HG03354 (cell line): Measurements from ENCODE around the gene ACSF3.
"Not testable (repeated sequence)": the region's sequence is repeated elsewhere in the genome, so short reads cannot be mapped to it uniquely, and the experiment has no call there.

ENCODE experiments used
- ATAC-seq: cut with Tn5 transposase; IDR thresholded peaks from one replicate; pipeline ENCODE4 v1.9.1; 2021; ENCODE audit warnings: mild to moderate bottlenecking; ENCODE audit not compliant: unreplicated experiment, poor library complexity, severe bottlenecking

The ACSF3 gene

DNA sequence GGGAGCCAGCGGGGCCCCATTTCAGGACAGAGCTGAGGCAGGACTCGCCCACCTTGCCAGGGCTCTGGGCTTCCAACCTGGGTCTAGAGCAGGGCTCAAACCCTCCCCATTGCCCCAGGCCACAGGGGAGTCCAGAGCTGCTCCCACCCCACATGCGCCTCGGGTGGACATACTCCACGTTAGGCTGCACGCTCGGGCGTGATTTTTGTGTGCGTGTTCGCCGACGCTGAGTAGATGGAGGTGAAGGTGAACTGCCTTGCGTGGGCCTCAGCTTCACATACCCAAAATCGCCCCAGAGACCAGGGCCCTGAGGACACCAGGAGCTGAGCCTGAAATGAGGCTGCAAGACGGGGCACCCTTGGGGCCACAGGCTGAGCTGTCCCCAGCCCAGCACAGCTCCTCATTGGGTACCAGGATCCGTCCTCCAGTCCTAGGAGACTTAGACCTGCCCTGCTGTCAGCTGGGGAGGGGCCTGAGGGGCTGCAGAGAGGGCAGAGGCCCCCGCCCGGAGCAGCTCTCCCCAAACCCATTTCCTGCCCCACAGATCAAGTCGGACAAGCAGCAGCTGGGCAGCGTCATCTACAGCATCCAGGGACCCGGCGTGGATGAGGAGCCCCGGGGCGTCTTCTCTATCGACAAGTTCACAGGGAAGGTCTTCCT is 86.1 kb downstream of the ACSF3 start:
- no peak for ATAC-seq

DNA sequence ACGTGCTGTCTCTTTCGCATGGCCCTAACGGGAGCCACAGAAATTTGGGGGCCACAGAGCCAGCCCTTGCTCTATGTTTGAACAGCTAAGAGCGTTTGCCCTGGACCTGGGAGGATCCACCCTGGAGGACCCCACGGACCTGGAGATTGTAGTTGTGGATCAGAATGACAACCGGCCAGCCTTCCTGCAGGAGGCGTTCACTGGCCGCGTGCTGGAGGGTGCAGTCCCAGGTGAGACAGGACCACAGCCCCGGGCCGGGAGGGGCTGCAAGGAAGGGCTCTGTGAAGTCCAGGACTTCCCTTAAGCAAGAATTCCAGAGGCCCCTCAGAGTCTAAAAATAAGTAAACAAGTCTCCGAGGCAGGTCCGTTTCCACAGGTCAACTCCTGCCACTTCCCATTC is 89.8 kb downstream of the ACSF3 start:
- no peak for ATAC-seq

DNA sequence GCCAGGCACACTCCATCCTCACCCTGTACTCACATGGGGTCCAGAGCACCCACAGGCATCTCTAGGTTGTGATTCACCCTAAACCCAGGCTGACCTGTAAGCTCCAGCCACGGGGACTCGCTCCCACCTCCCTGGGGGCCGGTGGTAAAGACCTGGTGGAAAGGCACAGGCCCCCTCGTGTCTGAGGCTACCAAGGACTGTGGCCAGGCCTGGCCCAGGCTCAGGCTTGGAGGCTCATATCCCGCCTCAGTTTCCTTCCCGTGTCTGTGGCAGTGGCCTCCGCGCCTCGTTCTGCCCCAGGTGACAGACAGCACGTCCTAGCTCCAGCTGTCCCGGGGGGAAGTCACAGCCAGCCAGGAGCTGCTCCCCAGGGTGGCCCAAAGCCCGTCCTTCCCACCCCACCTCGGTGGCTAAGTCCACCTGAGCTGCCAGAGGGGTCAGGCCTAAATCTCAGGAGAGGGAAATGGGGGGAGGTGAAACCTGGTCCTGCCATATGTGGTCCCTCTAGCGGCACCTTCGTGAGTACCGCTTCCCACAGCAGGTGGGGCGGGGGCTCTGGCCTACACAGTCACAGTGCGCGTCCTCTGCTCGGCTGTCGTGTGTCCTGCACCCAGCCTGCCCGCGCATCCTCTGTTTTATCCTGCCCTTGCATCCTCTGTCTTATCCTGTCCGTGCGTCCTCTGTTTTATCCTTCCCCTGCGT is 90.5 kb downstream of the ACSF3 start:
- no peak for ATAC-seq

DNA sequence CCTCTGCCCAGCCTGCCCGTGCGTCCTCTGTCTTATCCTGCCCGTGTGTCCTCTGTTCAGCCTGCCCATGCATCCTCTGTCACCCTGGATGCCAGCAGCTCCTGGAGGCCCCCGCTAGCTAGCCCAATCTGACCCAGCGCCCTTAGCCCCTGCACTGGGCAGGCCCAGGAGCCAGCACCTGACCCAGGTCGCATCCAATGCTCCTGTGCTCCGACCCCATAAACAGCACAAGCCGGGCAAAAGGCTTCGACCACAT is 91.0 kb downstream of the ACSF3 start:
- no peak for ATAC-seq

DNA sequence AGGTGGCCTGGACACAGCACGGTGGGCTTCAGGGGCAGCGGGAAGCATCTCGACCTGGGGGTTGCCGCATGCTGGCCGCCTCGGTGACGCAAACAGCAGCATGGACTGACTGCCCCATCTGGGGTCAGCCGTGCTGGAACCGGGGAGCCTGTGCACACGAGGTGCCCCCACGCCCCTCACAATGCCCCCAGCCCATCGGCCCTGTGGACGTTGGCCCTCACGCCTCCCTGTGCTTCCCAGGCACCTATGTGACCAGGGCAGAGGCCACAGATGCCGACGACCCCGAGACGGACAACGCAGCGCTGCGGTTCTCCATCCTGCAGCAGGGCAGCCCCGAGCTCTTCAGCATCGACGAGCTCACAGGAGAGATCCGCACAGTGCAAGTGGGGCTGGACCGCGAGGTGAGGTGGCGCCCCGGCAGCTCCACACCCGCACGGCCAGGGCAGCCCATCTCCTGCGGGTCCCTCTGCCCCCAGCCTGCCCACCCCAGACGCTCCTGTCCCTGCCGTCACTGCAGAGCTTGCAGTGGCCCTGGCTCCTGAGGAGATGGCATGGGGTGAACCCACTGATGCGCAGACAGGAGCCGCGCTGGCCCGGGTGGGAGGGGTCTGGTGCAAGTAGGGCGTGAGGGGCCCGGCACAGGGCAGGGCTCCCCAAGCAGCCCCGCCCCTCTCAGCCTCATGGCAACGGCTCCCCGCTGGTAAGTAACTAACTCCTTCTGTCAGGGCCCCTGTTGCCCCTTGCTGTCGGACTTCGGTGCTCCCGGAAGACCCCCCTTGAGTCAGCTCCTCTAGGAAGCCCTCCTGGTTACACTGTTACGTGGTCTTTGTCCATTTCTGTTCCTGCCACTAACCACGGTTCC is 91.5 kb downstream of the ACSF3 start:
- no peak for ATAC-seq

DNA sequence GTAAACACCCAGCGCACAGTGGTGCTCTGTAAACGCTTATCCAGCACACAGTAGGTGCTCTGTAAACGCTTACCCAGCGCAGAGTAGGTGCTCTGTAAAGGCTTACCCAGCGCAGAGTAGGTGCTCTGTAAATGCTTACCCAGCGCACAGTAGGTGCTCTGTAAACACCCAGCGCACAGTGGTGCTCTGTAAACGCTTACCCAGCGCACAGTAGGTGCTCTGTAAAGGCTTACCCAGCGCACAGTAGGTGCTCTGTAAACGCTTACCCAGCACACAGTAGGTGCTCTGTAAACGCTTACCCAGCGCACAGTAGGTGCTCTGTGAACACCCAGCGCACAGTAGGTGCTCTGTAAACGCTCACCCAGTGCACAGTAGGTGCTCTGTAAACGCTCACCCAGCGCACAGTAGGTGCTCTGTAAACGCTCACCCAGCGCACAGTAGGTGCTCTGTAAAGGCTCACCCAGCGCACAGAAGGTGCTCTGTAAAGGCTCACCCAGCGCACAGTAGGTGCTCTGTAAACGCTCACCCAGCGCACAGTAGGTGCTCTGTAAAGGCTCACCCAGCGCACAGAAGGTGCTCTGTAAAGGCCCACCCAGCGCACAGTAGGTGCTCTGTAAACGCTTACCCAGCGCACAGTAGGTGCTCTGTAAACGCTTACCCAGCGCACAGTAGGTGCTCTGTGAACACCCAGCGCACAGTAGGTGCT is 92.4 kb downstream of the ACSF3 start:
- ATAC-seq: not testable (repeated sequence)

DNA sequence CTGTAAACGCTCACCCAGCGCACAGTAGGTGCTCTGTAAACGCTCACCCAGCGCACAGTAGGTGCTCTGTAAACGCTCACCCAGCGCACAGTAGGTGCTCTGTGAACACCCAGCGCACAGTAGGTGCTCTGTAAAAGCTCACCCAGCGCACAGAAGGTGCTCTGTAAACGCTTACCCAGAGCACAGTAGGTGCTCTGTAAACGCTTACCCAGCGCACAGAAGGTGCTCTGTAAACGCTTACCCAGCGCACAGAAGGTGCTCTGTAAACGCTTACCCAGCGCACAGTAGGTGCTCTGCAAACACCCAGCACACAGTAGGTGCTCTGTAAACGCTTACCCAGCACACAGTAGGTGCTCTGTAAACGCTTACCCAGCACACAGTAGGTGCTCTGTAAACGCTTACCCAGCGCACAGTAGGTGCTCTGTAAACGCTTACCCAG is 93.0 kb downstream of the ACSF3 start:
- not testable (repeated sequence) for ATAC-seq

DNA sequence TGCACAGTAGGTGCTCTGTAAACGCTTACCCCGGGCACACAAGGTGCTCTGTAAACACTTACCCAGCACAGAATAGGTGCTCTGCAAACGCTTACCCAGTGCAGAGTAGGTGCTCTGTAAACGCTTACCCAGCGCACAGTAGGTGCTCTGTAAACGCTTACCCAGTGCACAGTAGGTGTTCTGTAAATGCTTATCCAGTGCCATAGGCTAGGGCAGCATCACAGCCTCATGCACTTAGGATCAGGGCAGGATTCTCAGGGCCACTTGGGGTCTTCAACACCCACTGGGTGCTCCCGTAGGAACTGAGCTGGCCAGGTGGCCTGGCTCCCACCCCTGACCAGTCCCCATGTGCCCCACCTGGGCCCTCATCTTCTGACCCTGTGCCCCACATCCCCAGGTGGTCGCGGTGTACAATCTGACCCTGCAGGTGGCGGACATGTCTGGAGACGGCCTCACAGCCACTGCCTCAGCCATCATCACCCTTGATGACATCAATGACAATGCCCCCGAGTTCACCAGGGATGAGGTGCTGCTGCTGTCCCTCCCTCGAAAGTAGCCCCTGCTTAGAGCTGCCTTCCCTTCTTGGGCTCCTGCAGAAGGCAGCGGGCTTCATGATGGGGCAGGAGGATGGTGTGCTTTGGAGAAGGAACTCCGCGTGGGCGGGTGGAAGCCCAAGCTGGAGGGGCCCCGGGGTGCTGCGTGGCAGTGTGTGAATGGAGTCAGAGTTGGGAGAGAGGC is 93.5 kb downstream of the ACSF3 start:
- ATAC-seq: no peak

DNA sequence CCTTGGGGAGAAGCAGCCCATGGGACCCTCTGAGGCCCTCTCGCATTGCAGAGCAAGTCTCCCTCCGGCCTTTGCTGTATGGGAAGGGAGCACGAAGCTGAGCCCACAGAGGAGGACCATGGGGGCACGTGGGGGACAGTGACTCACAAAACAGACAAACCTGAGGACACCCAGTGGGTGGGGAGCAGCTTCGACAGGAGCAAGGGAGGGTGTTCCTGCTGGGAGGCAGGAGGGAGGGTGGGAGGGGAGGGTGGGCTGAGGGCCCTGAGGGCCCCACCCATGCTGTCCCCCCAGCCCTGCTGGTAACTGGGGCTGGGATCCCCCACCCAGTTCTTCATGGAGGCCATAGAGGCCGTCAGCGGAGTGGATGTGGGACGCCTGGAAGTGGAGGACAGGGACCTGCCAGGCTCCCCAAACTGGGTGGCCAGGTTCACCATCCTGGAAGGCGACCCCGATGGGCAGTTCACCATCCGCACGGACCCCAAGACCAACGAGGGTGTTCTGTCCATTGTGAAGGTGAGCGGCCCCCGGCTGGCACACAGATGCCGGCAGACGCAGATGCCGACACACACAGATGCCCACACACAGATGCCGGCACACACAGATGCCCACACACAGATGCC is 94.2 kb downstream of the ACSF3 start:
- ATAC-seq: no peak

DNA sequence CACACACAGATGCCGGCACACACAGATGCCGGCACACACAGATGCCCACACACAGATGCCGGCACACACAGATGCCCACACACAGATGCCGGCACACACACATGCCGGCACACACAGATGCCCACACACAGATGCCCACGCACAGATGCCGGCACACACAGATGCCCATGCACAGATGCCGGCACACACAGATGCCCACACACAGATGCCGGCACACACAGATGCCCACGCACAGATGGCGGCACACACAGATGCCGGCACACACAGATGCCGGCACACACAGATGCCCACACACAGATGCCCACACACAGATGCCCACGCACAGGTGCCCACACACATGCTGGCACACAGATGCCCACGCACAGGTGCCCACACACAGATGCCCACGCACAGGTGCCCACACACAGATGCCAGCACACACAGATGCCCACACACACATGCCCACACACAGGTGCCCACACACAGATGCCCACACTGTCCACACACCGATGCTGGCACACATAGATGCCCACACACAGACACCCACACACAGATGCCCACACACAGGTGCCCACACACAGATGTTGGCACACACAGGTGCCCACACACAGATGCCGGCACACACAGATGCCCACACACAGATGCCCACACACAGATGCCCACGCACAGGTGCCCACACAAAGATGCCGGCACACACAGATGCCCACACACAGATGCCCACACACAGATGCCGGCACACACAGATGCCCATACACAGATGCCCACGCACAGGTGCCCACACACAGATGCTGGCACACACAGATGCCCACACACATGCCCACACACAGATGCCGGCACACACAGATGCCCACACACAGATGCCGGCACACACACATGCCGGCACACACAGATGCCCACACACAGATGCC is 95.1 kb downstream of the ACSF3 start:
- not testable (repeated sequence) for ATAC-seq

DNA sequence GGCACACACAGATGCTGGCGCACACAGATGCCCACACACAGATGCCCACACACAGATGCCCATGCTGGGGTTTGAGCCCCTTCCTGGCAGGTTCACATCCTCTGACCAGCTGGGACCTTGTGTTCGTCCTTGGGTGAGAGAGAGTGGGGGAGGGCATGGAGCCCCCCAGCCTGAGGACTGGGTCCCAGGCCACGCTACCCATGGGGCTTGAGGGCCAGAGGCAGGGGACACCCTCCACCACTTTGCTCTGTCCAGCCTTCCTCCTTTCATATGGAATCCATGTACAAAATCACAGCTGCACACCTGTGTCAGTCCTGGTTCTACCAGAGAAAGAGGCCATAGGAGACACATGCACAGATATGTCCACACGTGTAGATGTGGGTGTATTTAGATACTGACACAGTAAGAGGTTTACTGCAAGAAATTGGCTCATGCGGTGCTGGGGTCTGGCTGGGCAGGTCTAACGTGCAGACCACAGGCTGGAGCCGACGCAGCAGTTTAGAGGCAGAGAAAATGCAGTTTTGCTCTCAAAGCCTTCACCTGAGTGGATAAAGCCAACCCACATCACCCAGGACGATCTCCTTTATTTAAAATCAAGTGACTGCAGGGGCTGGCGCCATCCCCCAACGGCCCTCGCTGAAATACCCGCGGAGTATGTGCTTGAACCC is 95.8 kb downstream of the ACSF3 start:
- ATAC-seq: no peak

DNA sequence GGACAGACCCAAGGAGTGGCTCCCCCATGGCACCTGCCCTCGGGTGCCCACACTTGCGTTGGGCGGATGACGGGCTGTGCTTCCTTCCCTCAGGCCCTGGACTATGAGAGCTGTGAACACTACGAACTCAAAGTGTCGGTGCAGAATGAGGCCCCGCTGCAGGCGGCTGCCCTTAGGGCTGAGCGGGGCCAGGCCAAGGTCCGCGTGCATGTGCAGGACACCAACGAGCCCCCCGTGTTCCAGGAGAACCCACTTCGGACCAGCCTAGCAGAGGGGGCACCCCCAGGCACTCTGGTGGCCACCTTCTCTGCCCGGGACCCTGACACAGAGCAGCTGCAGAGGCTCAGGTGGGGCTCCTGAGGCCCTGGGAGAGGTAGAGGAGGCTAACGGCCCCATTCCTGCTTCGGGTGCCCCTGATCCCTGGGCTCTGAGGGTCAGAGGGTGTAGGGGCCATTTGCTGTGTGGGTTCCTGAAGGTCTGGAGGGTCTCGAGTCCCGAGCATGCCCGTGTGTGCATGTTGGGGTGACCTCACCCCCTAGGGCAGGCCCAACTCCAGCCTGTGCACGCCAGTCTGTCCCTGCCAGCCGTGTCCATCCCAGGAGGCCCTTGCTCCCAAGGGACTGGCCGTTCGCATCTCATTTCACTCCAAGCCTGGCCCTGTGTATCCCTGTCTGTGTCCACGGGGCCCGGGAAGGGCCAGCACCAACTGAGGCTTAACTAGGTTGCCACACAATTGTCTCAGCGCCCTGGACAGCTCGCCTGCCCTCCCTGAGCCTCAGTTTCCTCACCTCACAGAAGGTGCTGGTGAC is 96.7 kb downstream of the ACSF3 start:
- ATAC-seq: no peak

DNA sequence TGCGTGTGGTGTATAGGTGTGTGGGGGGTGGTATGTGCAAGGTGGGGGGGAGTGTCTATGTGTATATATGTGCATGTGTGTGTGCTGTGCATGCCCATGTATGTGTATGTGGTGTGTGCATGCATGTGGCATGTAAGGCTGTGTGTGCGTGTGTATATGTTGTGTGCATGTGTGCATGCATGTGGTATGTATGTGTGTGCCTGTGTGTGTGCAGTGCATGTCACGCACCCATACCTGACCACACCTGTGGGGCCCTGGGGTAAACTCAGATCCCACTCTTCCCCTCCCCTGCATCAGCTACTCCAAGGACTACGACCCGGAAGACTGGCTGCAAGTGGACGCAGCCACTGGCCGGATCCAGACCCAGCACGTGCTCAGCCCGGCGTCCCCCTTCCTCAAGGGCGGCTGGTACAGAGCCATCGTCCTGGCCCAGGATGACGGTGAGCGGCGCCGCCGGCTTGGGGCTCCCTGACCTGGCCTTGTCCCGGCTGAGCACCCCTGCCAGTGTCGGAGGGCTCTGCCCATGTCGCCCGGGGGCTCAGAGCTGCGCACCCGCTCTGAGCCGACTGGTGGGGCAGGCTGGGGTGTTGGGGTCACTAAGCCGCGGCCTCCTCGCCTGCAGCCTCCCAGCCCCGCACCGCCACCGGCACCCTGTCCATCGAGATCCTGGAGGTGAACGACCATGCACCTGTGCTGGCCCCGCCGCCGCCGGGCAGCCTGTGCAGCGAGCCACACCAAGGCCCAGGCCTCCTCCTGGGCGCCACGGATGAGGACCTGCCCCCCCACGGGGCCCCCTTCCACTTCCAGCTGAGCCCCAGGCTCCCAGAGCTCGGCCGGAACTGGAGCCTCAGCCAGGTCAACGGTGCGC is 97.6 kb downstream of the ACSF3 start:
- no peak for ATAC-seq

DNA sequence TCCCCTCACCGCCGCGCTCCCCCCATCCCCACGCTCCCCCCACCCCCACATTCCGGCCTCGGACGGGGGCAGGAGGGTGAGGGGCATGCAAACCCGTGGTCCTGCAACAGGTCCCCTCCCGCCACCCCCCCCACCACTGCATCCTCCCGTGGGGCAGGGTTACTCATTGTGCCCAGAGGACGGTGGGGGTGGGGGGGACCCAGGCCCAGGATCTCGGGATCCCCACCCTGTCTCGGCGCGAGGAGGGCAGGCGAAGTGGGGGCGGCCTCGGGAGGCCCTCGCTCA is 98.2 kb downstream of the ACSF3 start:
- ATAC-seq: no peak

DNA sequence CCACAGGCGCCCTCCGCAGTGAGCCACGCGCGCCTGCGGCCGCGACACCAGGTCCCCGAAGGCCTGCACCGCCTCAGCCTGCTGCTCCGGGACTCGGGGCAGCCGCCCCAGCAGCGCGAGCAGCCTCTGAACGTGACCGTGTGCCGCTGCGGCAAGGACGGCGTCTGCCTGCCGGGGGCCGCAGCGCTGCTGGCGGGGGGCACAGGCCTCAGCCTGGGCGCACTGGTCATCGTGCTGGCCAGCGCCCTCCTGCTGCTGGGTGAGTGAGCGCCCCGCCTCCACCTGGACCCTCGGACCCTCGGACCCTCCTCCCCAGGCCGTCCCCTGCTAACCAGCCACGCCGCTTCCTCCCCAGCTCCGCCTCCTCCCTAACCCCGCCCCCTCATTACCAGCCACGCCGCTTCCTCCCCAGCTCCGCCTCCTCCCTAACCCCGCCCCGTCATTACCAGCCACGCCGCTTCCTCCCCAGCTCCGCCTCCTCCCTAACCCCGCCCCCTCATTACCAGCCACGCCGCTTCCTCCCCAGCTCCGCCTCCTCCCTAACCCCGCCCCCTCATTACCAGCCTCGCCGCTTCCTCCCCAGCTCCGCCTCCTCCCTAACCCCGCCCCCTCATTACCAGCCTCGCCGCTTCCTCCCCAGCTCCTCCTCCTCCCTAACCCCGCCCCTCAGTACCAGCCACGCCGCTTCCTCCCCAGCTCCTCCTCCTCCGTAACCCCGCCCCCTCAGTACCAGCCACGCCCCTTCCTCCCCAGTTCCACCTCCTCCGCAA is 98.7 kb downstream of the ACSF3 start:
- ATAC-seq: peak; percentile 44
